Uterus (tissue), 2 donors: ENCODE results near the gene ZFYVE21.

Experiments used
- POLR2A ChIP-seq, 2 donors: fragments of 450-650 bp; IDR thresholded peaks; one replicate each; pipeline ENCODE4 v1.6.1; 2016; ENCODE audit warnings: antibody characterized with exemption in 2 of 2, mild to moderate bottlenecking in 1 of 2, moderate library complexity in 1 of 2
- TF ChIP-seq, protein P1 (sequence below), 4 experiments: fragments of 200-600 bp in 2 of 4; fragments of 450-650 bp in 2 of 4; sonication (generic) in 2 of 4; IDR thresholded peaks; one replicate each; pipeline ENCODE4 v1.5.1; 2016 to 2019; ENCODE audit warnings: antibody characterized with exemption in 4 of 4, mild to moderate bottlenecking in 2 of 4, moderate library complexity in 1 of 4

GRCh38 chr14:103737432-103738045 lies 21.9 kb downstream of the ZFYVE21 start:
- TF ChIP-seq, protein P1, sequence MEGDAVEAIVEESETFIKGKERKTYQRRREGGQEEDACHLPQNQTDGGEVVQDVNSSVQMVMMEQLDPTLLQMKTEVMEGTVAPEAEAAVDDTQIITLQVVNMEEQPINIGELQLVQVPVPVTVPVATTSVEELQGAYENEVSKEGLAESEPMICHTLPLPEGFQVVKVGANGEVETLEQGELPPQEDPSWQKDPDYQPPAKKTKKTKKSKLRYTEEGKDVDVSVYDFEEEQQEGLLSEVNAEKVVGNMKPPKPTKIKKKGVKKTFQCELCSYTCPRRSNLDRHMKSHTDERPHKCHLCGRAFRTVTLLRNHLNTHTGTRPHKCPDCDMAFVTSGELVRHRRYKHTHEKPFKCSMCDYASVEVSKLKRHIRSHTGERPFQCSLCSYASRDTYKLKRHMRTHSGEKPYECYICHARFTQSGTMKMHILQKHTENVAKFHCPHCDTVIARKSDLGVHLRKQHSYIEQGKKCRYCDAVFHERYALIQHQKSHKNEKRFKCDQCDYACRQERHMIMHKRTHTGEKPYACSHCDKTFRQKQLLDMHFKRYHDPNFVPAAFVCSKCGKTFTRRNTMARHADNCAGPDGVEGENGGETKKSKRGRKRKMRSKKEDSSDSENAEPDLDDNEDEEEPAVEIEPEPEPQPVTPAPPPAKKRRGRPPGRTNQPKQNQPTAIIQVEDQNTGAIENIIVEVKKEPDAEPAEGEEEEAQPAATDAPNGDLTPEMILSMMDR (IDR thresholded peaks at IDR 0.05) = no peak
- no peak for TF ChIP-seq POLR2A (IDR thresholded peaks at IDR 0.05)
